ENCODE data around the gene CHN2. TPM values are rescaled to one million over a fixed set of nuclear protein-coding genes. Genes with fewer than 3 reads are reported as not detected.

Gene CHN2
- total RNA-seq, 1 experiment from 2014 or later: 2.1 TPM

GRCh38 chr7:29396563-29396962 lies 202.0 kb downstream of the CHN2 start (continued):
- TF ChIP-seq TCF7L2 (IDR thresholded peaks at IDR 0.05; ENCODE audit: borderline replicate concordance, extremely low read depth, insufficient read depth, insufficient read length) (no peak), YY1 (IDR thresholded peaks at IDR 0.05; ENCODE audit: extremely low read depth, insufficient replicate concordance, low read depth, low read length) (no peak)

GRCh38 chr7:29397398-29397797 lies 202.8 kb downstream of the CHN2 start:
- Histone ChIP-seq H4K20me1 (ENCODE audit: insufficient read depth) (no peaks in the 10 kb centered on the region), H3K9me3 (ENCODE audit: control insufficient read depth in 1 of 2, insufficient read depth in 1 of 2, low read depth in 1 of 2, low read length in 2 of 2) (no peaks in the 10 kb centered on the region), H3K36me3 (ENCODE audit: control insufficient read depth in 1 of 2, insufficient read depth in 2 of 2, low read length in 2 of 2) (no peaks in the 10 kb centered on the region), H3K4me2 (ENCODE audit: low read length) (no peak overlapping the region), H3K27me3 (ENCODE audit: insufficient read depth, low read length) (no peaks in the 10 kb centered on the region), H3K9me2 (ENCODE audit: insufficient read depth) (no peaks in the 10 kb centered on the region), H3K9ac (ENCODE audit: low read length) (no peak overlapping the region), H3K79me2 (ENCODE audit: insufficient read depth, low read length) (no peaks in the 10 kb centered on the region), H3K4me3 (replicated peaks in 1 of 2; ENCODE audit: low read depth in 1 of 2, low read length in 2 of 2) (no peak overlapping the region), H3K27ac (ENCODE audit: low read depth, low read length) (no peak overlapping the region), H3K4me1 (ENCODE audit: control insufficient read depth in 1 of 2, insufficient read depth in 2 of 2, low read length in 2 of 2) (no peaks in the 10 kb centered on the region), H2AFZ (ENCODE audit: low read depth, low read length, poor library complexity, severe bottlenecking) (no peak overlapping the region)
- DNase-seq (ENCODE audit: low read depth, low spot score) (no peak), ATAC-seq (no peak)
- ChIA-PET RAD21 (ENCODE audit: low non-redundant PET in 1 of 2, low total read pairs in 2 of 2, uncharacterized antibody in 2 of 2, unreplicated experiment in 2 of 2) (no interaction called here), POLR2A (interaction anchor here (0.7 kb wide), 1 partner anchor 192 kb away, joined by 4 read pairs; no protein-coding TSS in a partner anchor), CTCF (no interaction called here)
- BruUV-seq (replicated peaks): no TSS peak
- TF ChIP-seq JUND (IDR thresholded peaks at IDR 0.05) (no peak), ATF3 (IDR thresholded peaks at IDR 0.05) (no peak), POLR2A (IDR thresholded peaks at IDR 0.05; ENCODE audit: borderline replicate concordance, extremely low read depth, insufficient read depth, insufficient read length) (no peak), EGR1 (IDR thresholded peaks at IDR 0.05; ENCODE audit: low read depth) (no peak), POLR2AphosphoS5 (IDR thresholded peaks at IDR 0.05; ENCODE audit: low read depth, low read length) (no peak), REST (IDR thresholded peaks at IDR 0.05; ENCODE audit: low read depth) (no peak), ZBTB33 (IDR thresholded peaks at IDR 0.05; ENCODE audit: extremely low read depth, insufficient replicate concordance, low read length) (no peak), FOSL1 (IDR thresholded peaks at IDR 0.05; ENCODE audit: low read depth) (no peak), CEBPB (IDR thresholded peaks at IDR 0.05; ENCODE audit: low read depth) (no peak), SRF (IDR thresholded peaks at IDR 0.05; ENCODE audit: low read depth) (no peak), MAX (IDR thresholded peaks at IDR 0.05) (no peak), EZH2phosphoT487 (IDR thresholded peaks at IDR 0.05; ENCODE audit: borderline replicate concordance) (no peak)
- intact Hi-C loops (cut with micrococcal nuclease): no loop called here

All from HCT116 (cell line).